Choroid plexus epithelial cell (primary cell): ENCODE results near the gene IMP4.

Source experiments
- DNase-seq: peaks from one replicate; pipeline ENCODE4 v3.0.0-alpha.2; 2010; ENCODE audit warnings: low read depth
- H3K4me3 ChIP-seq: 2 replicates; pipeline ENCODE4 v1.5.1; 2011; ENCODE audit warnings: low read depth, mild to moderate bottlenecking, control low read depth, low read length, moderate library complexity
- CTCF ChIP-seq: conservative IDR thresholded peaks from 2 replicates; pipeline ENCODE4 v1.5.1; 2011; ENCODE audit warnings: low read depth, mild to moderate bottlenecking, control low read depth, inconsistent platforms, low read length, moderate library complexity

The IMP4 gene

GRCh38 chr2:130382313-130382917 lies 39.7 kb downstream of the IMP4 start:
- DNase-seq: no peak
- H3K4me3 ChIP-seq: no peak overlapping the region
- no peak for TF ChIP-seq CTCF

GRCh38 chr2:130385709-130386108 lies 43.0 kb downstream of the IMP4 start:
- DNase-seq: no peak
- no peak overlapping the region for H3K4me3 ChIP-seq
- TF ChIP-seq CTCF: no peak

- no peak for DNase-seq
- H3K4me3 ChIP-seq: no peak overlapping the region
- no peak for TF ChIP-seq CTCF
Observed at GRCh38 chr2:130387071-130387400, 44.3 kb downstream of the IMP4 start.

- no peak overlapping the region for H3K4me3 ChIP-seq
- DNase-seq: no peak
- TF ChIP-seq CTCF: no peak
Observed at GRCh38 chr2:130387804-130388203, 45.1 kb downstream of the IMP4 start.

DNA sequence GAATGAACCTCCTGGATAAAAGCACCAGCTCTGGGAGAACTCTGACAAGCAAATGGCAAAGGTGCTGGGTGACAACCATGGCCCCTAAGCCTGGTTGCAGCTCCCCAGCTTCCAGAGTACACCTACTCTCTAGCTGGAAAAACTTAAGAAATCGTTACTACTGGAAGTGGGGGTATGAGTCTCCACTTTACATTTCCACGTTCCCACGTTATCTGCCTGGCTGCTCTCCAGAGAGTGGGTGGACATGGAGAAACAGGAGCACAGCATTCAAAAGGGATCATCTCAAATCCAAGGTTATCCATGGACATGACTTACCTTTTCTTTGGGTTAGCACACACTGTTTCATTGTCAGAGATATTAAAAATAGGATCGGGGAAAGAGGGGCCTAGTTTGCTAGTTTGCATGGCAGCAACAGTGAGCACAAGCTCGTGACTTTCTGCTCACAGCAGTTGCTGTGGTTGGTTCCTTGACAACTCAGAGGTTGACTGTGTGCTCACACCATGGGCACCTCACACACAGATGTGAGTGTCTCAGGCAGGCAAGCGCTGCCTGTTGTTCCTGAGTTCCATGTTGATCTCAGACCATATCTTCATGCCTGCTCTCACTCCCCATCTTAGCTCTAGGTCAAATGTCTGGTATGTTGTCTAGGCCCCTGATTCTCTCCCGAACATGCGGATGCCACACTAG lies 45.7 kb downstream of the IMP4 start:
- DNase-seq: no peak
- H3K4me3 ChIP-seq: no peak overlapping the region
- no peak for TF ChIP-seq CTCF

DNA sequence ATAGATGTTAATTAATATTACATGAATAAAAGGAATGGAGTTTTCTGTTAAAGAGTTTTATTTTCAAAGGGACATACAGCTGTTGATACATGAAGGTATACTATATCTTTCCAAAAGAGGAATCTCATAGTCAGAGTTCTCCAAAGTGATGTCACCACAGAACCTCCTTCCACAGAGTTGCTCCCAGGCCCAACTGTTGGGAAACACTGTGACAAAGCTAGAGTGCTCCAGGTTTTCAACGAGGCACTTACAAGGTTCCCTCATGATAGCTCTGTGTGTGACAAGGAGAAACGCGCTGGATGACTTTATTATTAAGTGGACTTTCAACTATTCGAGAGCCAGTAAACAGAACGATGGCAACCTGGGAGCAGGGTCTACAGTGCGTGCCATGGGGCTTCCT lies 46.7 kb downstream of the IMP4 start:
- TF ChIP-seq CTCF: no peak
- no peak overlapping the region for H3K4me3 ChIP-seq
- DNase-seq: no peak

- no peak overlapping the region for H3K4me3 ChIP-seq
- no peak for DNase-seq
- no peak for TF ChIP-seq CTCF
Observed at GRCh38 chr2:130389783-130390182, 47.1 kb downstream of the IMP4 start.
